Peyer's patch (tissue), 4 donors: ENCODE measurements around the gene SLC25A26.

Experiments used
- POLR2A ChIP-seq, 2 donors: fragments of 450-650 bp; IDR thresholded peaks; one replicate each; pipeline ENCODE4 v1.5.1; 2017; ENCODE audit warnings: antibody characterized with exemption in 2 of 2, mild to moderate bottlenecking in 2 of 2, moderate library complexity in 2 of 2
- TF ChIP-seq, protein P1 (sequence below), 6 experiments: fragments of 450-650 bp in 4 of 6; fragments of 200-600 bp in 2 of 6; sonication (generic) in 1 of 6; IDR thresholded peaks; one replicate each; pipeline ENCODE4 v1.5.1; 2017 to 2019; ENCODE audit warnings: antibody characterized with exemption in 6 of 6, mild to moderate bottlenecking in 3 of 6, moderate library complexity in 1 of 6

DNA sequence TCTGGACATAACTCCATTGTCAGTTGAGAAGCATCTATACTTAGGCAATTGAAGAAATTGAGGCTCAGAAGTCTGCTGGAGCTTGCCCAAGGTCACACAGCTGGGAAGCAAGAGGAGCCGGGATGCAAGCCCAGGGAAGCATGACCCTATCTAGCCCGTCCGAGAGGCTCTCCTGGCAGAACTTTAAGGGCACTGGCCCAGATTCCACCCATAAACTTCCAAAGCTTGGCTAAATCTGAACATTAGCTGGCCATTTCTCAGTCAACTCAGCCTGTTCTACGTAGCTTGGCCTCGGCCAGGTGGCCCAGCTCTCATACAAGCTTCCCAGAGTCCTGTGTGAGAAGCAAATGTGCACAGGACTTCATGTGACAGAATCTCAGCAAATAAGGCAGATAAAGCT lies 204.2 kb downstream of the SLC25A26 start:
- TF ChIP-seq, protein P1, sequence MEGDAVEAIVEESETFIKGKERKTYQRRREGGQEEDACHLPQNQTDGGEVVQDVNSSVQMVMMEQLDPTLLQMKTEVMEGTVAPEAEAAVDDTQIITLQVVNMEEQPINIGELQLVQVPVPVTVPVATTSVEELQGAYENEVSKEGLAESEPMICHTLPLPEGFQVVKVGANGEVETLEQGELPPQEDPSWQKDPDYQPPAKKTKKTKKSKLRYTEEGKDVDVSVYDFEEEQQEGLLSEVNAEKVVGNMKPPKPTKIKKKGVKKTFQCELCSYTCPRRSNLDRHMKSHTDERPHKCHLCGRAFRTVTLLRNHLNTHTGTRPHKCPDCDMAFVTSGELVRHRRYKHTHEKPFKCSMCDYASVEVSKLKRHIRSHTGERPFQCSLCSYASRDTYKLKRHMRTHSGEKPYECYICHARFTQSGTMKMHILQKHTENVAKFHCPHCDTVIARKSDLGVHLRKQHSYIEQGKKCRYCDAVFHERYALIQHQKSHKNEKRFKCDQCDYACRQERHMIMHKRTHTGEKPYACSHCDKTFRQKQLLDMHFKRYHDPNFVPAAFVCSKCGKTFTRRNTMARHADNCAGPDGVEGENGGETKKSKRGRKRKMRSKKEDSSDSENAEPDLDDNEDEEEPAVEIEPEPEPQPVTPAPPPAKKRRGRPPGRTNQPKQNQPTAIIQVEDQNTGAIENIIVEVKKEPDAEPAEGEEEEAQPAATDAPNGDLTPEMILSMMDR (IDR thresholded peaks at IDR 0.05) = no peak
- no peak for TF ChIP-seq POLR2A (IDR thresholded peaks at IDR 0.05)
